ENCODE data around the gene CYP2A6.
"Not testable (repeated sequence)": the region's sequence is repeated elsewhere in the genome, so short reads cannot be mapped to it uniquely, and the experiment has no call there.

The CYP2A6 gene

GRCh38 chr19:40818480-40819399 lies 31.5 kb downstream of the CYP2A6 start:
- DNase-seq: peak; percentile 82 to 86

GRCh38 chr19:40815223-40815622 lies 35.0 kb downstream of the CYP2A6 start:
- no peak for DNase-seq

- no peak for DNase-seq
Observed at GRCh38 chr19:40813182-40813581, 37.1 kb downstream of the CYP2A6 start.

GRCh38 chr19:40812571-40812970 lies 37.7 kb downstream of the CYP2A6 start:
- not testable (repeated sequence) for DNase-seq

GRCh38 chr19:40811478-40812341 lies 38.5 kb downstream of the CYP2A6 start:
- DNase-seq: peak in 1 of 2 experiments; percentile 42

GRCh38 chr19:40810649-40811408 lies 39.4 kb downstream of the CYP2A6 start:
- DNase-seq: peak; percentile 70 to 78

GRCh38 chr19:40810160-40810559 lies 40.1 kb downstream of the CYP2A6 start:
- no peak for DNase-seq

GRCh38 chr19:40809358-40810086 lies 40.7 kb downstream of the CYP2A6 start:
- DNase-seq: no peak

- no peak for DNase-seq
Observed at GRCh38 chr19:40808497-40808896, 41.8 kb downstream of the CYP2A6 start.

- no peak for DNase-seq
Observed at GRCh38 chr19:40808021-40808325, 42.3 kb downstream of the CYP2A6 start.

- peak in 1 of 2 experiments; percentile 35 for DNase-seq
Observed at GRCh38 chr19:40807147-40808020, 42.9 kb downstream of the CYP2A6 start.

- peak; percentile 84 to 88 for DNase-seq
Observed at GRCh38 chr19:40806423-40807146, 43.7 kb downstream of the CYP2A6 start.

- DNase-seq: peak; percentile 44 to 46
Observed at GRCh38 chr19:40805258-40805868, 44.9 kb downstream of the CYP2A6 start.

- no peak for DNase-seq
Observed at GRCh38 chr19:40804783-40805242, 45.4 kb downstream of the CYP2A6 start.

GRCh38 chr19:40803857-40804782 lies 46.1 kb downstream of the CYP2A6 start:
- peak in 1 of 2 experiments; percentile 65 for DNase-seq

GRCh38 chr19:40803170-40803856 lies 46.9 kb downstream of the CYP2A6 start:
- peak in 1 of 2 experiments; percentile 60 for DNase-seq

- no peak for DNase-seq
Observed at GRCh38 chr19:40802300-40803169, 47.7 kb downstream of the CYP2A6 start.
